Progenitor cell of endocrine pancreas (in vitro differentiated cells): ENCODE results near the gene SIL1. TPM values are rescaled to one million over a fixed set of nuclear protein-coding genes. Genes with fewer than 3 reads are reported as not detected.
A peak's percentile ranks its signal among the peaks of the same experiment; 100 is the strongest.
"Not testable (repeated sequence)": the region's sequence is repeated elsewhere in the genome, so short reads cannot be mapped to it uniquely, and the experiment has no call there.

Experiments
- DNase-seq: peaks from one replicate; pipeline ENCODE4 v3.0.0; 2021; ENCODE audit warnings: low spot score; ENCODE audit not compliant: unreplicated experiment
- H3K27ac Mint-ChIP-seq: 2 replicates; pipeline ENCODE4 v1.8.0; 2021; ENCODE audit warnings: mild to moderate bottlenecking, moderate library complexity, mixed read lengths
- H3K27me3 Mint-ChIP-seq: 2 replicates; pipeline ENCODE4 v1.8.0; 2021; ENCODE audit warnings: mixed read lengths
- H3K36me3 Mint-ChIP-seq: 2 replicates; pipeline ENCODE4 v1.8.0; 2022; ENCODE audit warnings: mixed read lengths; ENCODE audit not compliant: insufficient read depth
- H3K4me1 Mint-ChIP-seq: 2 replicates; pipeline ENCODE4 v1.8.0; 2021; ENCODE audit warnings: low read depth, mixed read lengths
- H3K4me3 Mint-ChIP-seq: 2 replicates; pipeline ENCODE4 v1.8.0; 2021; ENCODE audit warnings: low read depth, mild to moderate bottlenecking, moderate library complexity, mixed read lengths
- H3K9me3 Mint-ChIP-seq: 2 replicates; pipeline ENCODE4 v1.8.0; 2021; ENCODE audit warnings: low read depth, mixed read lengths
- total RNA-seq: library from RNA; stranded (reverse); gene quantifications from 2 replicates; pipeline ENCODE4 v1.2.1, GENCODE V29; 2021
- TF ChIP-seq, protein P1 (sequence below): fragments of 200-600 bp; sonication (generic); IDR thresholded peaks from one replicate; pipeline ENCODE4 v1.5.0; 2021; ENCODE audit warnings: antibody characterized with exemption, mild to moderate bottlenecking; ENCODE audit not compliant: unreplicated experiment

SIL1 gene
- total RNA-seq, 1 donor from 2014 or later = 26.0 TPM

DNA sequence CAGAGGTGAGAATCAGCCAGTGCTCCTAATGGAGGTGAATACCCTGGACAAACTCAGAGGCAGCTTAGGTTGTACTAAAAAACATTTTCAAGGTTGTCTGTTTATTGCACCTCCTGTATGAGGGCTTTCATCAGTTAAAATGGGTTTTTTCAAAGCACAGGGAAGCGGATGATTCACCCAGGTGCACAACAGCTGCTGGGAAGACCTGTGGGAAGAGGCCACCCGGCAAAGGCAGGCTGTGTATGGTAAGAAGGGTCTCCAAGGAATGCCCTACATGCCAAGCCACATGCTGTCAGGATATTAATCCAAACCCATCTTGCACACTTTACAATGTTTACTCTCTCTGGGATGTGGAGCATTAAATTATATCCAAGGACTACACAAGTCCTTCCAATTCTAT, 14.7 kb downstream of the SIL1 start:
- Mint-ChIP-seq H3K27ac (peak overlapping the region; percentile 43), H3K36me3 (peaks cover 1% of the 10 kb centered on the region), H3K4me1 (peaks cover 12% of the 10 kb centered on the region), H3K9me3 (no peaks in the 10 kb centered on the region), H3K27me3 (no peaks in the 10 kb centered on the region), H3K4me3 (no peak overlapping the region)
- no peak for DNase-seq
- TF ChIP-seq, protein P1, sequence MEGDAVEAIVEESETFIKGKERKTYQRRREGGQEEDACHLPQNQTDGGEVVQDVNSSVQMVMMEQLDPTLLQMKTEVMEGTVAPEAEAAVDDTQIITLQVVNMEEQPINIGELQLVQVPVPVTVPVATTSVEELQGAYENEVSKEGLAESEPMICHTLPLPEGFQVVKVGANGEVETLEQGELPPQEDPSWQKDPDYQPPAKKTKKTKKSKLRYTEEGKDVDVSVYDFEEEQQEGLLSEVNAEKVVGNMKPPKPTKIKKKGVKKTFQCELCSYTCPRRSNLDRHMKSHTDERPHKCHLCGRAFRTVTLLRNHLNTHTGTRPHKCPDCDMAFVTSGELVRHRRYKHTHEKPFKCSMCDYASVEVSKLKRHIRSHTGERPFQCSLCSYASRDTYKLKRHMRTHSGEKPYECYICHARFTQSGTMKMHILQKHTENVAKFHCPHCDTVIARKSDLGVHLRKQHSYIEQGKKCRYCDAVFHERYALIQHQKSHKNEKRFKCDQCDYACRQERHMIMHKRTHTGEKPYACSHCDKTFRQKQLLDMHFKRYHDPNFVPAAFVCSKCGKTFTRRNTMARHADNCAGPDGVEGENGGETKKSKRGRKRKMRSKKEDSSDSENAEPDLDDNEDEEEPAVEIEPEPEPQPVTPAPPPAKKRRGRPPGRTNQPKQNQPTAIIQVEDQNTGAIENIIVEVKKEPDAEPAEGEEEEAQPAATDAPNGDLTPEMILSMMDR = no peak

DNA sequence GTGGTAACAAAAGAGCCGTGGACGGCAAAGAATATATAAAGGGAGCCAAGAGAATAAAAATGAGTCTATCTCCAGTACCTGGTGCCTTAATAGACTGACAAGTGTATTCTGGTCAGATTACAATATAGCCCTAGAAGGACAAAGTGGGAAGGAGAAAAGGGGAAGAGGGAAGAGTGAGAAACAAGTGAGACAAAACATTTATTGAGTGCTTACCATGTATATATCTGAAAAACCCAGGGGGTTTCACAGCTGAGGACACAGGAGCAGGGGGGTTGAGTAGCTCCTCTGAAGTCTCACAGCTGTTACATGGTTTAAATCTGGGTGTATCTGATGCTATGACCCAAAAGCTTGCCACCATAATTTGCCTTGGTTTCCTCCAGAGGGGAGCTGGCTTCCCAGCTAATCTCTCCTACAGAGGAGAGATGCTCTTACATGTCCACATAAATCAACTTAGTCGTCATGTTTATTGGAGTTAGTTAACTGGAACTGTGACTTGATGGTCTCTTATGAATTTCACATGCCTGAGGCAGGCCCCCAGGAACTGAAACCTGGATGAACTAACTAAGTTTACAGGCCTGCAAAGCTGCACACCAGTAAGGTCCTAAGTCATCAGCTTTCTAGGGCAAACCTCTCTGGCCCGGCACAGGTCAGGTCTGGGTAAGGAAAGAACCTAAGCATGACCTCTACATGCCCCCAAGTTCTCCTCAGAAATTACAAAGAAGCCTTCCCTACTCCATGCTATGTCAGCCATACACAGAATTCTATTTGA, 15.5 kb downstream of the SIL1 start:
- Mint-ChIP-seq H3K27me3 (no peaks in the 10 kb centered on the region), H3K4me1 (peaks cover 15% of the 10 kb centered on the region)

DNA sequence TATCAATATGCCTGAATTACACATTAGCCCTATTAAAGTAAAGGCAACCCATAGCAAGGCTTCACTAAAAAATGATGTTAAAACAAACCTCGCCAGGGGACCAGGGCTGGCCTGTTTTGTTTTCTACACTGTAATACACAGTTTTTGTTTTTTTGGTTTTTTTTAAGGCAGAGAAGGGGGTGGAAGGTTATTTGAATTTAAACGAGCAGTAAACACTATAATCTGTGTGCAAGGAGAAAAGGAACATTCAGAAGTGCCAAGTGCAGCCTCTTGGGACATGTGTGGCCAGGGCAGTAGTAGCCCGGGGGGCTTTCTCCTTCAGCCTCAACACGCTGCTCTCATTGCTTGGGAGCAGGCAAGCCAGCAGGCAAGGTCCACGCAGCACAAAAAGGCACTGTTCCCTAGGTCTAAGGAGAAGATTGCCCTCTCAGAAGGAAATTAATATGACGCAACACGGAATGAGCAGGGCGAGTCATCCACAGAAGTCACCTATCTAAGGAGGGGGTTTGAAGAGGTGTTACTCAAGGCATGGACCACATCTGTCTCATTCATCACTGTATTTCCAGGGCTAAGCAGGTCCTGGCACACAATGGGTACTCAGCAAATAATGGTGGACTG, 16.2 kb downstream of the SIL1 start:
- no peak overlapping the region for H3K27ac Mint-ChIP-seq
- TF ChIP-seq, protein P1 = no peak
- H3K4me3 Mint-ChIP-seq = no peak overlapping the region
- H3K36me3 Mint-ChIP-seq = no peaks in the 10 kb centered on the region
- H3K27me3 Mint-ChIP-seq = no peaks in the 10 kb centered on the region
- peaks cover 15% of the 10 kb centered on the region for H3K4me1 Mint-ChIP-seq
- H3K9me3 Mint-ChIP-seq = no peaks in the 10 kb centered on the region
- no peak for DNase-seq

More for the DNA sequence above, 15.5 kb downstream of the SIL1 start:
- Mint-ChIP-seq H3K27ac (no peak overlapping the region), H3K9me3 (no peaks in the 10 kb centered on the region), H3K4me3 (no peak overlapping the region), H3K36me3 (no peaks in the 10 kb centered on the region)
- TF ChIP-seq, protein P1 = no peak
- DNase-seq = no peak

DNA sequence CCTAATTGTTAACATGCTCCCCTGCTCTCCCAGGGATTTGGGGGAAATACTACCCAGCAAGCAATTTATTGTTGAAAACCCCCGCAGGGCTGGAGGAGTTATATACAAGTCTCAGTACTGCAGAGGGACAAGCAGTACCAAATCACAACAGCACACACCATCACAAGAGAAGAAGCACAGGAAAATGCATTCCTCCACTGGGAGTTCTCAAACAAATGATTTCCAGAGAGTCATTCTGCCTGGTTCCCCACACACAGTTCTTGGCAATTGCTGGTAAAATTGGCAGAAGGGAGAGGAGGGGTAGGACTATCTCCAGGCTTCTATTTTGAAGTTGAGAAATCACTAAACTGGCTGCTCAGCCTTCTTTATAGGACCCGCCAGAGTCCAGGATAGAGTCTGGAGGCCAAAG, 16.8 kb downstream of the SIL1 start:
- TF ChIP-seq, protein P1 = no peak
- no peak for DNase-seq
- H3K9me3 Mint-ChIP-seq = no peaks in the 10 kb centered on the region
- H3K27ac Mint-ChIP-seq = no peak overlapping the region
- H3K36me3 Mint-ChIP-seq = no peaks in the 10 kb centered on the region
- H3K4me1 Mint-ChIP-seq = peaks cover 15% of the 10 kb centered on the region
- H3K27me3 Mint-ChIP-seq = no peaks in the 10 kb centered on the region
- no peak overlapping the region for H3K4me3 Mint-ChIP-seq

DNA sequence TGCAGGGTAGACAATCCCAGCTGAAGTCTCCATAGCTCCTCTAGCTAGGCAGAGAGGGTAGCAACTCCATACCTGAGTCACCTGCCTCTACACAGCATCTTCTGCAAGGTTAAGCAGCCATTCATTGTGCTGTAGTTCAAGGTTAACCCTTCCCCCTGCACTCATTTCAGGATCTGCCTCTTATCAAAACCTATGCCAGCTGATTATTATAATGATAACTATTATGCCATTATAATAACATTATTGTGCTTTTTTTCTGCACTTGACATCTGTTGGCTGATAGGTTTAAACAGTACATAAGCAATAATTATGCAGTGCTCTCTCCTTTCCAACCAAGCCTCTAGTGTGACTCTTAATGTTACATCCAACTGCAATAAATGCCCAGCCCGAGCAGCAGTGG, 17.3 kb downstream of the SIL1 start:
- H3K27ac Mint-ChIP-seq = no peak overlapping the region
- no peak overlapping the region for H3K4me3 Mint-ChIP-seq
- H3K27me3 Mint-ChIP-seq = no peaks in the 10 kb centered on the region
- peaks cover 15% of the 10 kb centered on the region for H3K4me1 Mint-ChIP-seq
- H3K36me3 Mint-ChIP-seq = no peaks in the 10 kb centered on the region
- DNase-seq = no peak
- H3K9me3 Mint-ChIP-seq = no peaks in the 10 kb centered on the region
- TF ChIP-seq, protein P1 = no peak

DNA sequence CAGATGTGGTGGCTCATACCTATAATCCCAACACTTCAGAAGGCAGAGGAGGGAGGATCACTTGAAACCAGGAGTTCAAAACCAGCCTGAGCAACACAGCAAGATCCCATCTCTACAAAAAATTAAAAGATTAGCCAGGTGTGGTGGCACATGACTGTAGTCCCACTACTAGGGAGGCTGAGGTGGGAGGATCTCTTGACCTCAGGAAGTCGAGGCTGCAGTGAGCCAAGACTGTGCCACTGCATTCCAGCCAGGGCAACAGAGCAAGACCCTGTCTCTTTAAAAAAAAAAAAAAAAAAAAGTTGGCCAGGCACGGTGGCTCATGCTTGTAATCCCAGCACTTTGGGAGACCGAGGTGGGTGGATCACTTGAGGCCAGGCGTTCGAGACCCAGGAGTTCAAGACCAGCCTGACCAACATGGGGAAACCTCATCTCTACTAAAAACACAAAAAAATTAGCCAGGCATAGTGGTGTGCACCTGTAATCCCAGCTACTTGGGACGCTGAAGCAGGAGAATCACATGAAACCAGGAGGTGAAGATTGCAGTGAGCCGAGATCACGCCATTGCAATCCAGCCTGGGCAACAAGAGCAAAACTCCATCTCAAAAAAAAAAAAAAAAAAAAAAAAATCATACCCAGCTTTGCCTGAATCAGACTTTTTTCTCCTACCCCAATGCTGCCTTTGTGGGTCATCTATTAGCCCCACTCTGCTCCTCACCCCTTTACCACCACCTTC, 18.2 kb downstream of the SIL1 start:
- not testable (repeated sequence) for DNase-seq, H3K27ac Mint-ChIP-seq, H3K4me3 Mint-ChIP-seq, H3K36me3 Mint-ChIP-seq, H3K27me3 Mint-ChIP-seq, H3K9me3 Mint-ChIP-seq
- peaks cover 15% of the 10 kb centered on the region for H3K4me1 Mint-ChIP-seq
